A673 (cell line): ENCODE data around the gene VCAN. TPM values are rescaled to one million over a fixed set of nuclear protein-coding genes. Genes with fewer than 3 reads are reported as not detected.

Experiments used
- BruUV-seq: library from RNA; stranded (reverse); fragments of 400-500 nt; replicated peaks from 2 replicates; lab custom pipeline; 2021; lab: Mats Ljungman, UMichigan
- CTCF ChIA-PET: fragments of 300-600 bp; sonication (Branson Sonifier 250); formaldehyde crosslinking; loops from one replicate; lab custom pipeline; 2022; ENCODE audit warnings: antibody characterized with exemption; lab: Charles Lee
- POLR2A ChIA-PET: fragments of 300-600 bp; sonication (Branson Sonifier 250); formaldehyde crosslinking; loops from one replicate; lab custom pipeline; 2022; ENCODE audit warnings: antibody characterized with exemption; ENCODE audit not compliant: low non-redundant PET; lab: Charles Lee
- DNase-seq: peaks from one replicate; pipeline ENCODE4 v3.0.0-alpha.2; 2015; ENCODE audit warnings: low spot score
- H3K27ac ChIP-seq: fragments of 200-600 bp; sonication (generic); 2 replicates; pipeline ENCODE4 v1.5.1; 2016; ENCODE audit warnings: mixed run types, low read depth, mild to moderate bottlenecking, mixed read lengths, antibody characterized with exemption, low read length; ENCODE audit not compliant: poor library complexity, severe bottlenecking
- H3K27me3 ChIP-seq: fragments of 200-600 bp; sonication (generic); replicated peaks from 2 replicates; pipeline ENCODE4 v1.6.1; 2017; ENCODE audit warnings: mixed run types, low read depth, mild to moderate bottlenecking, mixed read lengths, antibody characterized with exemption, low read length; ENCODE audit not compliant: insufficient read depth, poor library complexity
- H3K36me3 ChIP-seq: fragments of 200-600 bp; sonication (generic); 2 replicates; pipeline ENCODE4 v1.6.1; 2016; ENCODE audit warnings: mixed run types, mild to moderate bottlenecking, mixed read lengths, antibody characterized with exemption, low read length; ENCODE audit not compliant: insufficient read depth, poor library complexity, severe bottlenecking
- H3K4me1 ChIP-seq: fragments of 200-600 bp; sonication (generic); 2 replicates; pipeline ENCODE4 v1.6.1; 2017; ENCODE audit warnings: mixed run types, mild to moderate bottlenecking, mixed read lengths, antibody characterized with exemption, low read length; ENCODE audit not compliant: insufficient read depth, poor library complexity, severe bottlenecking
- H3K4me3 ChIP-seq: fragments of 200-600 bp; sonication (generic); 2 replicates; pipeline ENCODE4 v1.5.1; 2016; ENCODE audit warnings: low read depth, mixed run types, mild to moderate bottlenecking, mixed read lengths, low read length; ENCODE audit not compliant: poor library complexity, severe bottlenecking
- H3K9me3 ChIP-seq: fragments of 200-600 bp; sonication (generic); 2 replicates; pipeline ENCODE4 v1.6.1; 2016; ENCODE audit warnings: mixed run types, low read depth, mild to moderate bottlenecking, mixed read lengths, antibody characterized with exemption, low read length; ENCODE audit not compliant: poor library complexity, severe bottlenecking
- CTCF ChIP-seq: fragments of 300-800, 200-600 bp; sonication (generic); conservative IDR thresholded peaks from 2 replicates; pipeline ENCODE4 v1.5.1; 2017; ENCODE audit warnings: low read depth, mild to moderate bottlenecking, antibody characterized with exemption, low read length, moderate library complexity, mixed read lengths
- EZH2 ChIP-seq: fragments of 200-600 bp; sonication (generic); IDR thresholded peaks from 2 replicates; pipeline ENCODE4 v1.6.1; 2017; ENCODE audit warnings: borderline replicate concordance, low read depth, mild to moderate bottlenecking, mixed read lengths, antibody characterized with exemption, low read length; ENCODE audit not compliant: poor library complexity, severe bottlenecking
- intact Hi-C: fragments of 100-400 bp; cut with micrococcal nuclease; formaldehyde crosslinking; loops from one replicate; pipeline ENCODE4 v1.10.0; 2022; ENCODE audit not compliant: unreplicated experiment
- total RNA-seq: library from RNA; stranded (reverse); gene quantifications from 2 replicates; pipeline ENCODE4 v1.2.3, GENCODE V29; 2021

Gene VCAN
- total RNA-seq, 1 experiment from 2014 or later = 0.90 TPM

- no peak for TF ChIP-seq EZH2
- TF ChIP-seq CTCF = no peak
- POLR2A ChIA-PET = no interaction called here
- CTCF ChIA-PET = no interaction called here
- H3K4me3 ChIP-seq = no peak overlapping the region
- H3K9me3 ChIP-seq = no peaks in the 10 kb centered on the region
- BruUV-seq = no TSS peak
- H3K4me1 ChIP-seq = no peaks in the 10 kb centered on the region
- no peaks in the 10 kb centered on the region for H3K36me3 ChIP-seq
- DNase-seq = no peak
- H3K27me3 ChIP-seq = no peaks in the 10 kb centered on the region
- no peak overlapping the region for H3K27ac ChIP-seq
- intact Hi-C loops = no loop called here
These were observed 52.4 kb downstream of the VCAN start for GRCh38 chr5:83523929-83524328.

- Histone ChIP-seq H3K9me3 (no peaks in the 10 kb centered on the region), H3K27ac (no peak overlapping the region), H3K4me1 (no peaks in the 10 kb centered on the region), H3K27me3 (no peaks in the 10 kb centered on the region), H3K4me3 (no peak overlapping the region), H3K36me3 (no peaks in the 10 kb centered on the region)
- TF ChIP-seq CTCF (no peak), EZH2 (no peak)
- ChIA-PET POLR2A (no interaction called here), CTCF (no interaction called here)
- DNase-seq = no peak
- no TSS peak for BruUV-seq
- intact Hi-C loops = no loop called here
These were observed 52.8 kb downstream of the VCAN start for GRCh38 chr5:83524345-83524744.

- intact Hi-C loops = no loop called here
- Histone ChIP-seq H3K27me3 (no peaks in the 10 kb centered on the region), H3K4me1 (no peaks in the 10 kb centered on the region), H3K4me3 (no peak overlapping the region), H3K36me3 (no peaks in the 10 kb centered on the region), H3K9me3 (no peaks in the 10 kb centered on the region), H3K27ac (no peak overlapping the region)
- no peak for DNase-seq
- POLR2A ChIA-PET = no interaction called here
- BruUV-seq = no TSS peak
- TF ChIP-seq EZH2 (no peak), CTCF (no peak)
- CTCF ChIA-PET = no interaction called here
These were observed 53.4 kb downstream of the VCAN start for GRCh38 chr5:83524991-83525390.
